GM12801 (cell line): ENCODE results near the gene ATP8A2.

Experiments used
- CTCF ChIP-seq: IDR thresholded peaks from one replicate; pipeline ENCODE4 v1.5.1; 2011; ENCODE audit warnings: control low read depth; ENCODE audit not compliant: insufficient read length; ENCODE audit errors: extremely low read depth

The ATP8A2 gene

GRCh38 chr13:25731037-25731436, 359.3 kb downstream of the ATP8A2 start:
- TF ChIP-seq CTCF, result no peak

GRCh38 chr13:25731536-25731935, 359.8 kb downstream of the ATP8A2 start:
- no peak for TF ChIP-seq CTCF

GRCh38 chr13:25732111-25732865, 360.5 kb downstream of the ATP8A2 start:
- no peak for TF ChIP-seq CTCF

- TF ChIP-seq CTCF, result no peak
These were observed 361.3 kb downstream of the ATP8A2 start for GRCh38 chr13:25733001-25733491.

- TF ChIP-seq CTCF, result no peak
These were observed 362.1 kb downstream of the ATP8A2 start for GRCh38 chr13:25733696-25734435.

GRCh38 chr13:25738342-25739196, 366.8 kb downstream of the ATP8A2 start:
- no peak for TF ChIP-seq CTCF

GRCh38 chr13:25739376-25739775, 367.6 kb downstream of the ATP8A2 start:
- no peak for TF ChIP-seq CTCF
